PC-3 (cell line): Measurements from ENCODE around the gene VPS13C. TPM values are rescaled to one million over a fixed set of nuclear protein-coding genes. Genes with fewer than 3 reads are reported as not detected.

Experiments used
- ATAC-seq: fragments of 200-7000 bp; cut with Tn5 transposase; 2 replicates; pipeline ENCODE4 v1.9.1; 2020; ENCODE audit warnings: mild to moderate bottlenecking, moderate library complexity
- BruUV-seq: library from RNA; stranded (reverse); fragments of 400-500 nt; replicated peaks from 2 replicates; lab custom pipeline; 2021; lab: Mats Ljungman, UMichigan
- CTCF ChIA-PET: fragments of 300-600 bp; sonication (Branson Sonifier 250); formaldehyde crosslinking; loops from one replicate; lab custom pipeline; 2022; ENCODE audit warnings: antibody characterized with exemption; lab: Charles Lee
- POLR2A ChIA-PET: fragments of 300-600 bp; sonication (Branson Sonifier 250); formaldehyde crosslinking; loops from one replicate; lab custom pipeline; 2022; ENCODE audit warnings: antibody characterized with exemption; ENCODE audit not compliant: unreplicated experiment; lab: Charles Lee
- DNase-seq: peaks from one replicate; pipeline ENCODE4 v3.0.0-alpha.2; 2015
- H2AFZ ChIP-seq: fragments of 300-600 bp; sonication (generic); 2 replicates; pipeline ENCODE4 v1.6.0; 2016; ENCODE audit warnings: antibody characterized with exemption, low read length
- H3F3A ChIP-seq: fragments of 300-600 bp; sonication (generic); one replicate; pipeline ENCODE4 v1.6.0; 2017; ENCODE audit warnings: antibody characterized with exemption, low read length, control low read depth, mild to moderate bottlenecking; ENCODE audit not compliant: unreplicated experiment
- H3K27ac ChIP-seq: fragments of 300-600 bp; sonication (generic); 2 replicates; pipeline ENCODE4 v1.5.1; 2016; ENCODE audit warnings: mild to moderate bottlenecking, low read length
- H3K27me3 ChIP-seq: fragments of 300-600 bp; sonication (generic); 2 replicates; pipeline ENCODE4 v1.6.1; 2016; ENCODE audit warnings: low read length, mixed read lengths
- H3K36me3 ChIP-seq: fragments of 300-600 bp; sonication (generic); 2 replicates; pipeline ENCODE4 v1.6.1; 2016; ENCODE audit warnings: low read depth, mixed run types, low read length, mixed read lengths
- H3K4me1 ChIP-seq: fragments of 300-600 bp; sonication (generic); 2 replicates; pipeline ENCODE4 v1.5.1; 2016; ENCODE audit warnings: low read length; ENCODE audit not compliant: insufficient read depth
- H3K4me2 ChIP-seq: fragments of 300-600 bp; sonication (generic); 2 replicates; pipeline ENCODE4 v1.6.0; 2016; ENCODE audit warnings: low read length
- H3K4me3 ChIP-seq: fragments of 300-600 bp; sonication (generic); 2 replicates; pipeline ENCODE4 v1.5.1; 2016; ENCODE audit warnings: mild to moderate bottlenecking, low read length, mixed read lengths
- H3K79me2 ChIP-seq: fragments of 300-600 bp; sonication (generic); 2 replicates; pipeline ENCODE4 v1.6.1; 2017; ENCODE audit warnings: low read length, mixed read lengths
- H3K9ac ChIP-seq: fragments of 300-600 bp; sonication (generic); 2 replicates; pipeline ENCODE4 v1.6.0; 2016; ENCODE audit warnings: mild to moderate bottlenecking, low read length
- H3K9me2 ChIP-seq: fragments of 300-600 bp; sonication (generic); replicated peaks from 2 replicates; pipeline ENCODE4 v1.6.1; 2016; ENCODE audit warnings: mixed run types, low read length, mixed read lengths
- H3K9me3 ChIP-seq: fragments of 300-600 bp; sonication (generic); 2 replicates; pipeline ENCODE4 v1.6.1; 2016; ENCODE audit warnings: low read length, mixed read lengths
- H4K20me1 ChIP-seq: fragments of 300-600 bp; sonication (generic); 2 replicates; pipeline ENCODE4 v1.6.1; 2016; ENCODE audit warnings: low read length, mixed read lengths
- EZH2 ChIP-seq: fragments of 300-600 bp; sonication (generic); IDR thresholded peaks from one replicate; pipeline ENCODE4 v1.6.1; 2017; ENCODE audit warnings: antibody characterized with exemption, mild to moderate bottlenecking, low read length; ENCODE audit not compliant: unreplicated experiment
- EZH2phosphoT487 ChIP-seq: fragments of 300-600 bp; sonication (generic); IDR thresholded peaks from 2 replicates; pipeline ENCODE4 v1.6.1; 2018; ENCODE audit warnings: mild to moderate bottlenecking, antibody characterized with exemption, low read length, borderline replicate concordance
- intact Hi-C: fragments of 100-400 bp; cut with micrococcal nuclease; formaldehyde crosslinking; loops from 2 replicates; pipeline ENCODE4 v1.9.0; 2023
- total RNA-seq: library from RNA; depleted of rRNA; stranded (reverse); fragments of >200 nt; gene quantifications from 2 replicates; pipeline ENCODE4 v1.2.3, GENCODE V29; 2014
- TF ChIP-seq, protein P1 (sequence below): fragments of 300-600 bp; sonication (generic); conservative IDR thresholded peaks from 2 replicates; pipeline ENCODE4 v1.5.1; 2017; ENCODE audit warnings: antibody characterized with exemption, low read depth, mild to moderate bottlenecking, low read length

Gene VPS13C
- total RNA-seq, 1 experiment from 2014 or later = 11.4 TPM

DNA sequence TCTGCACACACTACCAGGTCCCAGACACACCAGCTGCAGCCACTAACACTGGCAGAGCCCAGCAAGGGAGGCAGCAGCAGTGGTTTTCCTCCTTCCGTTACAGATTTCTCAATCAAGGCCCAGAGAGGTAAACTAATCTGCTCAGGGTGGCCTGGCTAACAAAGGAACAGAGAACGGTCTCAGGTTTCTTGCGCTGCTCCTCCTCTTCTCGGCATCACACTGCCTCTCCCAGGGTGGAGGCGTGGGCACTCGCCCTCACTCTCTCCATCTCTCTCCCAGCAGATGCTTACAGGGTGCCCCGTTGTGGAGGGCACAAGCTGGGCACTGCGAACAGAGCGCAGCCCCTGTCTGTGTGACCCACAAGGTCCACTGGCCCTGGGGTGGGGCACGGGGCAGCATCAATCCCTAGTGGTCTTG, 228.7 kb downstream of the VPS13C start:
- no peaks in the 10 kb centered on the region for H3K27me3 ChIP-seq
- H3K4me1 ChIP-seq = no peaks in the 10 kb centered on the region
- no peaks in the 10 kb centered on the region for H3K36me3 ChIP-seq
- ChIA-PET POLR2A (no interaction called here), CTCF (no interaction called here)
- H2AFZ ChIP-seq = no peak overlapping the region
- no peak overlapping the region for H3K27ac ChIP-seq
- ATAC-seq (no peak), DNase-seq (no peak)
- H3K9ac ChIP-seq = no peak overlapping the region
- intact Hi-C loops = loop anchor here (10.0 kb wide), 1 partner anchor 207 kb away; no protein-coding TSS in a partner anchor
- BruUV-seq = no TSS peak
- no peaks in the 10 kb centered on the region for H4K20me1 ChIP-seq
- H3K9me2 ChIP-seq = no peaks in the 10 kb centered on the region
- H3K79me2 ChIP-seq = no peaks in the 10 kb centered on the region
- no peaks in the 10 kb centered on the region for H3F3A ChIP-seq
- TF ChIP-seq, protein P1, sequence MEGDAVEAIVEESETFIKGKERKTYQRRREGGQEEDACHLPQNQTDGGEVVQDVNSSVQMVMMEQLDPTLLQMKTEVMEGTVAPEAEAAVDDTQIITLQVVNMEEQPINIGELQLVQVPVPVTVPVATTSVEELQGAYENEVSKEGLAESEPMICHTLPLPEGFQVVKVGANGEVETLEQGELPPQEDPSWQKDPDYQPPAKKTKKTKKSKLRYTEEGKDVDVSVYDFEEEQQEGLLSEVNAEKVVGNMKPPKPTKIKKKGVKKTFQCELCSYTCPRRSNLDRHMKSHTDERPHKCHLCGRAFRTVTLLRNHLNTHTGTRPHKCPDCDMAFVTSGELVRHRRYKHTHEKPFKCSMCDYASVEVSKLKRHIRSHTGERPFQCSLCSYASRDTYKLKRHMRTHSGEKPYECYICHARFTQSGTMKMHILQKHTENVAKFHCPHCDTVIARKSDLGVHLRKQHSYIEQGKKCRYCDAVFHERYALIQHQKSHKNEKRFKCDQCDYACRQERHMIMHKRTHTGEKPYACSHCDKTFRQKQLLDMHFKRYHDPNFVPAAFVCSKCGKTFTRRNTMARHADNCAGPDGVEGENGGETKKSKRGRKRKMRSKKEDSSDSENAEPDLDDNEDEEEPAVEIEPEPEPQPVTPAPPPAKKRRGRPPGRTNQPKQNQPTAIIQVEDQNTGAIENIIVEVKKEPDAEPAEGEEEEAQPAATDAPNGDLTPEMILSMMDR = no peak
- TF ChIP-seq EZH2 (no peak), EZH2phosphoT487 (no peak)
- H3K4me3 ChIP-seq = no peak overlapping the region
- no peak overlapping the region for H3K4me2 ChIP-seq
- H3K9me3 ChIP-seq = no peaks in the 10 kb centered on the region

- ATAC-seq (no peak), DNase-seq (no peak)
- Histone ChIP-seq H3F3A (no peaks in the 10 kb centered on the region), H3K4me1 (no peaks in the 10 kb centered on the region), H2AFZ (no peak overlapping the region), H3K36me3 (no peaks in the 10 kb centered on the region), H3K79me2 (no peaks in the 10 kb centered on the region), H3K27me3 (no peaks in the 10 kb centered on the region), H4K20me1 (no peaks in the 10 kb centered on the region), H3K9me3 (no peaks in the 10 kb centered on the region), H3K4me2 (no peak overlapping the region), H3K9ac (no peak overlapping the region), H3K27ac (no peak overlapping the region), H3K4me3 (no peak overlapping the region), H3K9me2 (no peaks in the 10 kb centered on the region)
- no TSS peak for BruUV-seq
- intact Hi-C loops = loop anchor here (10.0 kb wide), 1 partner anchor 206 kb away; no protein-coding TSS in a partner anchor
- TF ChIP-seq EZH2 (no peak), EZH2phosphoT487 (no peak)
- TF ChIP-seq, protein P1 = no peak
- CTCF ChIA-PET = no interaction called here
- POLR2A ChIA-PET = no interaction called here
Measured at GRCh38 chr15:61830536-61831330, 229.5 kb downstream of the VPS13C start.

GRCh38 chr15:61829514-61829889, 230.7 kb downstream of the VPS13C start:
- Histone ChIP-seq H2AFZ (no peak overlapping the region), H4K20me1 (no peaks in the 10 kb centered on the region), H3K36me3 (no peaks in the 10 kb centered on the region), H3K9me2 (no peaks in the 10 kb centered on the region), H3K4me3 (no peak overlapping the region), H3K4me1 (no peaks in the 10 kb centered on the region), H3K27me3 (0 out of 2 replicates have a peak, but pooled peaks cover 2% of the 10 kb centered on the region), H3K4me2 (no peak overlapping the region), H3F3A (no peaks in the 10 kb centered on the region), H3K27ac (no peak overlapping the region), H3K9ac (no peak overlapping the region), H3K79me2 (no peaks in the 10 kb centered on the region), H3K9me3 (no peaks in the 10 kb centered on the region)
- no peak for TF ChIP-seq EZH2phosphoT487
- ChIA-PET CTCF (no interaction called here), POLR2A (no interaction called here)
- DNase-seq (no peak), ATAC-seq (no peak)
- BruUV-seq = no TSS peak
- intact Hi-C loops = no loop called here
